ENCODE data around the gene CDH2.

DNA sequence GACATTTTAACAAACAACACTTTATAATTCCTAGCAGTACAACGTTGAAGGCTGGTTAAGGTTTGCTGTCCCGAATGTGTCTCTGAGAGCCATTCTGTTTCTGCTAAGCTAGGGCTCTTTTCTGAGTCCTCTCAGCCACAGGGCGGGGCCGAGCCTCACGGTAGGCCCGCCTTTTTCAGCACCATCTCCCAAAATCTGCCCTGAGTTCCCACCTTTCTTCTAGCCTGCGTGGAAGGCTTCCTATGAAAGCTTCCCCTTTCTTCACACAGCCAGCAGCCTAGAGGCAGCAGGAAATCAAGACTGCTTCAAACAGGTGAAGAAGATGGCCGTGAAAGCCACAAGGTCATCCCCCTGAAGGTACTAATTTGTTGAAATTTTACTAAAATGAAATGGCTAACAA, 255.5 kb downstream of the CDH2 start:
- TF ChIP-seq GATA2 (IDR thresholded peaks at IDR 0.05; ENCODE audit: low read depth, low read length) (no peak), GATA3 (IDR thresholded peaks at IDR 0.05; ENCODE audit: low read depth, low read length) (no peak)

Measured in SH-SY5Y (cell line).